Measurements from ENCODE around the gene DRGX.

The DRGX gene

DNA sequence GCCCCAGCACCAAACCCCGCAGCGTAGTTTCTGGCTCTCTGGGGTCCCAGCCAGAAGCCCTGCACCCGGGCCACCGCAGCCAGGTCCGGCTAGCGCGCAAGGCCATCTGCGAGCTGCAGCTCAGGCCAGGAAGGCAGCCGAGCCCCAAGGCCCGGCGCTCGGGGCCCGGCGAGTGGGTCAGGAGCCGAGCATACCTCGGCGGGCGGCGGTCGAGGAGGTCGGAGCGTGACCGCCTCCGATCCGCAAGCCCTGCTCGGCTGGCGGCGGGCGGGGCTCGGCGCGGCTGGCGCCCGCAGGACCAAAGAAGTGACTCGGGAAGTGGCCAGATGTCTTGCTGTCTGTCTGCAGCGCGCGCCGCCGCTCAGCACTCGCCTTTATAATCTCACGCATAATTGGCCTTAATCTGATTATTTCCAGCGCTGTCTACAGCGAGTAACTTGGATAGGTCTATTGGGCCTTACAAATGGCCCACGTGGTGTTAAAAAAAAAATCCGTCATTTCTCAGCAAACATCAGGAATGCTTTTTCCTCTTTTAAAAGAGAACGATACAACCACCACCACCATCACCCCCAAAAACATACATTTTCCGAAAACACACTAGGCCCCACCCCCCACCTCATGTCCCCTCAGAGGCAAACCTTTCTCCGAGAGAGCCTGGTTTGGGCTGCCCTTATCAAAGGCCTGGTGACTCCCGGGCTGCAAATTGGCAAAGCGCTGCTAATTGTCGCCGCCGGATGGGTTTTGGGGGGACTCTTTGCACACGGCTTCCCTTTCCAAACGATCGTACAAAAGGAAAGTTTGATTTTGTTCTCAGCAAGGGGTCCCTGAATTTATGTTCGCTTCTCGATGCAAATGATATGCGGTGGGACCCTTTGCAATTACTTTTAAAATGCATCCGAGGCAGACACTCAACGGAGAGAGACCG, at the start of gene DRGX:
Gene DRGX, minus strand, starts transcription at position 349 of the 925 bp plus-strand sequence. CDS start 649 bp downstream, outside the sequence.
- DNase-seq = no peak

GRCh38 chr10:49444349-49444748, 48.5 kb upstream of the DRGX start:
- no peak for DNase-seq

DNA sequence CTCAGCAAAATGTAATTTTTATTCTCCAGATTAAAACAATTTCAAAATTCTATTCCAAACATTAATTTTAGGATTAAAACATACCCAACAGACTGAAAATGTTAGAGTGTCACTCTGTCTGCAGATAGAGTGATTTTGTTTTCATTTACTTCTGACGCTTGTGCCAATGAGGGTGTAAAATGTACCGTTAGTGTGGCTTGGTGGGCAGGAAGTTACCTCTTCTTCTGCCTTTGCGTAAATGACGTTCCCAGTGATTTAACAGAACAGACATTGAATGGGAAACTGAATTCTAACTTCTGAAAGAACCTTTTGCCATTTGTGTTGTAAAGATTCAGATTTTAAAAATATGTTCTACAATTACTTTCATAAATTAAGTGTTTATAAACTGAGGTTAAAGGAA, 47.0 kb upstream of the DRGX start:
- DNase-seq = no peak

- no peak for DNase-seq
These were observed 45.9 kb upstream of the DRGX start for GRCh38 chr10:49441488-49442476.

GRCh38 chr10:49435225-49435624, 39.3 kb upstream of the DRGX start:
- DNase-seq = no peak

DNA sequence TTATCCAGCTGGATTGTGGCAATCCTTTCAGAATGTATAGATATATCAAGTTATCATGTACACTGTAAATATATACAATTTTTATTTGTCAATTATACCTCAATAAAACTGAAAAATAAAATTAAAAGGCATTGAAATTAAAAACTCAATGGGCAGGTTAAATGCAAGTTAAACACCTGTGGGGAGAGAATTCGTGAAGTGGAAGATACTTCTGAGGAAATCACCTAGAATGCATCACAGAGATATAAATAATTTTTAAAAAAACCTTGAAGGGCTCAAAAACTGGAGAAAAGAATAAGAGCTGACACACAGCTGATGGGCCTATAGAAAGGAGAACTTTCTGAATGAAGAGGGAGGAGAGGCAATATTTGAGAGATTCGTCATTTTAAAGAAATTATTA, 37.2 kb upstream of the DRGX start:
- DNase-seq = no peak

DNA sequence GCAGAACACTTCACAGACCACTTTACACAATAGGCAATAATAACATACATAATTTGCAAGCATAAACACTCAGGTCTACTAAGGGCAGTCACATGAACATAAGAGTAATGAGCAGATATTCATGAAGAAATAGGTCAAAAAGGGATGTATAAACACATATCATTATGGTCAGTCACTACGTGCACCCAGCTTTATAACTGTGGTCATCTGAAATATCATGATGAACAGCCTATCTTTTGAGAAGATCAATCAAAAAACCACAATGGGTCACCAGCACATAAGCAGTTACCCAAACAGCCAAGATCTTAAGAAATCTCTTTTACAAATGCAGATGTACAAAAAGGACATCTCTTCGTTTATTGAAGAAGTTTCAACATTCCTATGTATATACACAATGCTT, 35.5 kb upstream of the DRGX start:
- no peak for DNase-seq

DNA sequence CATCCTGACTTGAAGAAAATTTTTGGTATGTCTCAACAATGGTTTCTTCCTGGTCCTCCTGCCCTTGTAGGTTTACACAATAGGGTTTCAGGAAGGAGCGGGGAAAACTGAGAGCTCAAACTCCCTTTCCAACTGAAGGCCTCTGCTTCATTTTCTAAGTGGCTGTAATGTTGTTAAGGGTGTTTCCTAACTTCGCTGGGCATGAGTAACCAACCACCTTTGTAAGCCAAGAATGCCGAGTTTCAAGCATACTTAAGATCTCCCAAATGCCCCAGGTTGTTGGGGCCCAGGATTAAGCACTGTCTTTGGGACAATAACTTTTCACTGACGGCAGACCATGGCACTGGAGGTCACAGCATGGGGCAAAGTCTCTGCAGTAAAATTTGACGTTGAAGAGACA, 33.6 kb upstream of the DRGX start:
- no peak for DNase-seq

- DNase-seq = no peak
These were observed 30.8 kb upstream of the DRGX start for GRCh38 chr10:49426490-49427360.

GRCh38 chr10:49419005-49419404, 23.1 kb upstream of the DRGX start:
- no peak for DNase-seq

GRCh38 chr10:49418328-49418727, 22.4 kb upstream of the DRGX start:
- no peak for DNase-seq

- no peak for DNase-seq
These were observed 22.1 kb upstream of the DRGX start for GRCh38 chr10:49418053-49418326.

- DNase-seq = no peak
These were observed 21.6 kb upstream of the DRGX start for GRCh38 chr10:49417311-49418052.

GRCh38 chr10:49415846-49416245, 20.0 kb upstream of the DRGX start:
- no peak for DNase-seq

GRCh38 chr10:49415109-49415508, 19.2 kb upstream of the DRGX start:
- DNase-seq = no peak

GRCh38 chr10:49414496-49414895, 18.6 kb upstream of the DRGX start:
- no peak for DNase-seq

- no peak for DNase-seq
These were observed 16.7 kb upstream of the DRGX start for GRCh38 chr10:49412571-49412970.

DNA sequence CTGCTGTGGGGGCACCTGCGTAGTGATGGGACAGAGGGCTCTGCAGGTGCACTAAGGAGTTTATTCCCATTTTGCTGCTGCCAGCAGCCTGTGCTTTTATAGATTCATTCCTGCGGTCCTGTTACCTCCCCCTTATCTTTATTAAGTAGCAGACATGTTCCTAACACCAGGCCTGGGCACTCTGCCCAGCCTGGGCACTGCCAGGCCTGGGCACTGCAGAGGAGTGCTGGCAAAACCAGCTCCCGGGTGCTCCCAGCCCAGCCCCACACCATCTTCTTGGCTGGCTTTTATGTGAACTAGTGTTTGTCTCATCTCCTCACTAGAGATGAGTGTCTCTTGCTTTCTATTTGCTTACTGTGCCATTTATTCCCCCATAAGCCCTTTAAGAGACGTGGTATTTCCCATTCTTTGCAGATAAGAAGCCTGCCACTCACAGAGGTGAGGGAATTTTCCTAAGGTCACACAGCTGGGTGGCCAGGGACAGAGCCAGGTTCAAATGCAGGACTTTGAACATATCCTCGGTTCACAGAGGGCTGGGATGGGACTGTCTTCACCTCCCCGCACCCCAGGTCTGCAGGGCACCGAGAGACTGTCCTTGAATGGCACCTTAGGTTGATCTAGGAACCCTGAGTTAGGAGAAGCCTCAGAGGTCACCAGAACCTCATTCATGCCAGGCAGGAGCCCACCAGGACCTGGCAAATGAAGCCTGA, 14.6 kb upstream of the DRGX start:
- no peak for DNase-seq

DNA sequence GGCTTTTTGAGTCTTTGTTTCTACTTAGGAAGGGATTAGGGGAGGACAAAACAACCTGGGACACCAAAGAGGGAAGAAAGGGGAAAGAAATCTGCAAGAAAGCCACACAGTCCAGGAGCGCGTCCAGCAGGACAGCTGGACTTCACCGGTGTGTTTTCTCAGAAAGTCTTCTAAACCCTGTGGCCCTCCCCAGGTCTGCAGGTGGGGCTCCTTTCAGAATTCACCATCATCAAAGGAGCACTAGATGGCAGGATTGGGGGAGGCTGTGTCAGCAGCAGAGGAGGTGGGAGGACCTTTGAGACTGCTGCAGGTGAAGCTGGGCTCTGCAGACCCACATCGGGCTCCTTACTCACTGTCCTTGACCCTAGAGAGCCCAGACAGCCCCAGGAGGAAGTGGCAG, 13.9 kb upstream of the DRGX start:
- DNase-seq = no peak

GRCh38 chr10:49408519-49409306, 12.8 kb upstream of the DRGX start:
- no peak for DNase-seq

All from stimulated activated naive CD4-positive, alpha-beta T cell (primary cell).